GOT3 (cell line): Measurements from ENCODE around the gene SLC25A34.

Source experiments
- DNase-seq: peaks from one replicate; lab custom pipeline; 2025; ENCODE audit warnings: mixed read lengths; lab: John Stamatoyannopoulos, UW

The SLC25A34 gene

DNA sequence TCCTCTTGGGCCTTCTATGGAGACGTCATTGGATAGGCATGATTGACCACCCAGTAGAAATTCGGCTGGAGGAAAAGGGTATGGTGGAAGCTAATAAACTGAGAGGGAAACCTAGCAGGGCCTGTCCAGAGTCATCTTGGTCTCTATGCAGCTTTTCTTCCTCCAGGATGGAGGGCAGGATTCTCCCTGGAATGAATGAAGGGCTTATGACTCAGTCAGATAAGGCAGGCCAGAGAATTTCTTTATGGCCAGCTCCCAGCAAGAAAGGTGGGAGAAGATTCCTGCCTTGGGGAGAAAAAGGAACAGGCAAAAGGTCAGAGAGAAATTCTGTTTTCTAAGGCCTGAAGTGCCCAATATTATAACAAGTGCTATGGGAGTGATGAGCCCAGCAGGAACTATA lies 39.6 kb downstream of the SLC25A34 start:
- no peak for DNase-seq

DNA sequence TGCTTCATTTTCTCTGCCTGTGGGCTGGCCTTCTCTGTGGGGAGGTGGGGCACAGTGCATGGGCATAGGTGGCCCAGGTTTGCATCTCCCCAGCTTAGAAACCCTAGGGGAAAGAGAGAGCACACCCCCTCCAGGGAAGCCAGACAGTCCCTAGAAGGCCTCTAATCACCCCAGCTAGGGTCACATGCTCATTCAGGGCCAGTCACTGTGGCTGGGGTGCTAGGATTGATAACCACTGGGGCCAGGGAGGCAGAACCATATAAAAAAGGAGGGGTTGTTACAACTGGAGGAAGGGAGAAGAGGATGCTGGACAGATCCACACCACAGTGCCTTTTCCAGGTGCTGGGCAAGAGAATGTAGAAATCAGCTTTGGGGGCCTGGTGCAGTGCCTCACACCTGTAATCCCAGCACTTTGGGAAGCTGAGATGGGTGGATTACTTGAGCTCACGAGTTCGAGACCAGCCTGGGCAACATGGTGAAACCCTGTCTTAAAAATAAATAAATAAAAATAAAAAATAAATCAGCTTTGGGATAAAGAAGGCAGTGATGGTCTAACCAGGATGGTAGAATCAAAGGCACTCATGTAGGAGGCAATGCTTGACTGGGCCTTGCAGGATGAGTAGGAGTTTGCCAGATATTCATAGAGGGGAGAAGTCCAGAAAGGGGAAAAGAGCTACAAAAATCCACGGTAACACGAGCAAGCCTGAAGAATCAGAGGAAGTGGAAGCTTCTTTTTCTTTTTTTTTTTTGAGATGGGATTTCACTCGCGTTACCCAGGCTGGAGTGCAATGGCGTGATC lies 42.0 kb downstream of the SLC25A34 start:
- DNase-seq = no peak

- DNase-seq = no peak
Measured at GRCh38 chr1:15785683-15786082, 49.6 kb downstream of the SLC25A34 start.

GRCh38 chr1:15786581-15786980 lies 50.5 kb downstream of the SLC25A34 start:
- no peak for DNase-seq

DNA sequence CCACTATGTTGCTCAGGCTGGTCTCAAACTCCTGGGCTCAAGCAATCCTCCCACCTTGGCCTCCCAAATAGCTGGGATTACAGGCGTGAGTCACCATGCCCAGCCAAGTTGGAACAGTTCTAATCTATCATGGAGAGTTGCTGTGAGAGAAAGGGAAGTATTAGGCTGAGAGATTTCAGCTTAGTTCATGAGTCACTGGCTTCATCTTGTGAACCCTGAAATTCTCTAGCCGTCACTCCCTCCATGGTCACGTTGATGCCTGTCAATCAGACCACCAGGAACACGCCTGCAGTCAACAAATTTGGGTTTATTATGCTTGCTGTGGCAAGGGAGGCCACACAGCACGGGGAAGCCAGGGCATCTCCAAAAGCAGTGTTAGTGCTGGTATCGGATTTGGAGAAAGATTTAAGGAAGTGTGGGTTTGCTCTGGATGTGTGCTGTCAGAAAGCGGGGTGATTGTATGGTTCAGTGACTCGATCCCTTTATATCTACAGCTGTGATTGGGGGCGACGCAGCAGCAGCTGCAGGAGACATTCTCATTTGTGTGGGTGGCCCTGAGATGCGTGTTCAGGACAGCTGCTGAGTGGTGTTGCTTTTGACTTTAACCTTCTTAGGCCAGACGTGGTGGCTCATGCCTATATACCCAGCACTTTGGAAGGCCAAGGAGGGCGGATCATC lies 52.7 kb downstream of the SLC25A34 start:
- no peak for DNase-seq
